Measurements from ENCODE around the gene PARD3.

DNA sequence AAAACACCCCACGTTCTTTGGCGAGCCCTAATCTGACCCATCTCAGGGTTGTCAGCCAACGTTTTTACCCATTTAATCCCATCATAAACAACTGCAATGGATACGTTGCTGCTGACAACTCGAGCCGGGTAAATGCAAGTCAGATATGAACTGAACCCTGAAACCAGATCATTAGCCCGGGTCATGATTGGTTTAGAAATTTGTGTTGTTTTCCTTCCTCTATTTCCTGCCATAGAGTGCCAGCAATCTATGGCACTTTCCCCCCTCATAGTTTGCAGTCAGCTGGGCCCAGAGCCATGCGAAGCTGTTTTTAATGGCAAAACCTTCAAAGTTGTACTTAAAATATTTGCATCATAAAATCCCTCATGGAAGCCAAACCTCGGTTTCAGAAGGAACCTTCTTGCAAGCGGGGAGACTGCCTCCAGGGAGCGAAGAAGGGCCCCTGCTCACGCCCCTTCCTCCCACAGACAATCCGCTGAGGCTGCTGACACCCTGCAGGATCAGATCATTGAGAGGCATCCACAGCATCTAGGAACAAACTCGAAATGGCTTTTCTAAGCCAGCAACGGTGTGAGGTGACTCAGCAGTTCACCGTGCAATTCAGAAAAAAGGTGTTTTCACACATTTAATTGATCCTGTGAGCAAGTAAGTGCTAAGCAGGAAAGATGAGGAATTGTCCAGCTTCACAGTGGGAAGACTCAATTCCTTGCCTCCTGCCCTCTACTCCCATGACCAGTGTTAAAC is 710.1 kb downstream of the PARD3 start:
- TF ChIP-seq, protein P1, sequence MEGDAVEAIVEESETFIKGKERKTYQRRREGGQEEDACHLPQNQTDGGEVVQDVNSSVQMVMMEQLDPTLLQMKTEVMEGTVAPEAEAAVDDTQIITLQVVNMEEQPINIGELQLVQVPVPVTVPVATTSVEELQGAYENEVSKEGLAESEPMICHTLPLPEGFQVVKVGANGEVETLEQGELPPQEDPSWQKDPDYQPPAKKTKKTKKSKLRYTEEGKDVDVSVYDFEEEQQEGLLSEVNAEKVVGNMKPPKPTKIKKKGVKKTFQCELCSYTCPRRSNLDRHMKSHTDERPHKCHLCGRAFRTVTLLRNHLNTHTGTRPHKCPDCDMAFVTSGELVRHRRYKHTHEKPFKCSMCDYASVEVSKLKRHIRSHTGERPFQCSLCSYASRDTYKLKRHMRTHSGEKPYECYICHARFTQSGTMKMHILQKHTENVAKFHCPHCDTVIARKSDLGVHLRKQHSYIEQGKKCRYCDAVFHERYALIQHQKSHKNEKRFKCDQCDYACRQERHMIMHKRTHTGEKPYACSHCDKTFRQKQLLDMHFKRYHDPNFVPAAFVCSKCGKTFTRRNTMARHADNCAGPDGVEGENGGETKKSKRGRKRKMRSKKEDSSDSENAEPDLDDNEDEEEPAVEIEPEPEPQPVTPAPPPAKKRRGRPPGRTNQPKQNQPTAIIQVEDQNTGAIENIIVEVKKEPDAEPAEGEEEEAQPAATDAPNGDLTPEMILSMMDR (IDR thresholded peaks at IDR 0.05), result no peak
- TF ChIP-seq EZH2phosphoT487 (IDR thresholded peaks at IDR 0.05) (no peak), EZH2 (IDR thresholded peaks at IDR 0.05) (no peak)

Measured in neural progenitor cell (in vitro differentiated cells).